ENCODE results near the gene EPX.

EPX gene

GRCh38 chr17:58186591-58186990 lies 5.9 kb upstream of the EPX start:
- no peak for DNase-seq

- DNase-seq, result no peak
Measured at GRCh38 chr17:58187063-58187462, 5.5 kb upstream of the EPX start.

GRCh38 chr17:58187675-58188074 lies 4.9 kb upstream of the EPX start:
- DNase-seq, result no peak

- DNase-seq, result no peak
Measured at GRCh38 chr17:58189436-58190146, 2.9 kb upstream of the EPX start.

- no peak for DNase-seq
Measured at GRCh38 chr17:58191241-58191896, 1.2 kb upstream of the EPX start.

- DNase-seq, result no peak
Measured at GRCh38 chr17:58193641-58194255, 1.2 kb downstream of the EPX start.

- no peak for DNase-seq
Measured at GRCh38 chr17:58195518-58196123, 3.1 kb downstream of the EPX start.

GRCh38 chr17:58196610-58197009 lies 4.1 kb downstream of the EPX start:
- no peak for DNase-seq

- peak; percentile 81 for DNase-seq
Measured at GRCh38 chr17:58200024-58200633, 7.6 kb downstream of the EPX start.

- DNase-seq, result no peak
Measured at GRCh38 chr17:58202859-58203258, 10.3 kb downstream of the EPX start.

- no peak for DNase-seq
Measured at GRCh38 chr17:58204796-58205195, 12.3 kb downstream of the EPX start.

- DNase-seq, result no peak
Measured at GRCh38 chr17:58205936-58206335, 13.4 kb downstream of the EPX start.

GRCh38 chr17:58207451-58207850 lies 14.9 kb downstream of the EPX start:
- DNase-seq, result no peak

- no peak for DNase-seq
Measured at GRCh38 chr17:58208344-58208743, 15.8 kb downstream of the EPX start.

GRCh38 chr17:58210922-58211321 lies 18.4 kb downstream of the EPX start:
- DNase-seq, result no peak

- DNase-seq, result no peak
Measured at GRCh38 chr17:58215685-58216084, 23.2 kb downstream of the EPX start.

GRCh38 chr17:58217766-58218165 lies 25.2 kb downstream of the EPX start:
- DNase-seq, result no peak

GRCh38 chr17:58219007-58219788 lies 26.7 kb downstream of the EPX start, which contains the start of gene MKS1:
Gene MKS1 (minus strand): TSS chr17:58219255. CDS start chr17:58219230, 25 bp downstream.
- peak; percentile 98 for DNase-seq

GRCh38 chr17:58219789-58220183 lies 27.3 kb downstream of the EPX start:
- no peak for DNase-seq

- no peak for DNase-seq
Measured at GRCh38 chr17:58224315-58224714, 31.8 kb downstream of the EPX start.

GRCh38 chr17:58227733-58228132 lies 35.2 kb downstream of the EPX start:
- no peak for DNase-seq

- DNase-seq, result no peak
Measured at GRCh38 chr17:58228679-58229078, 36.2 kb downstream of the EPX start.

Data from activated CD8-positive, alpha-beta memory T cell treated with anti-CD3 and anti-CD28 coated beads for 24 hours (primary cell).